GOT3 (cell line): Measurements from ENCODE around the gene HOATZ.

Source experiments
- DNase-seq: peaks from one replicate; lab custom pipeline; 2025; ENCODE audit warnings: mixed read lengths; lab: John Stamatoyannopoulos, UW

HOATZ gene

DNA sequence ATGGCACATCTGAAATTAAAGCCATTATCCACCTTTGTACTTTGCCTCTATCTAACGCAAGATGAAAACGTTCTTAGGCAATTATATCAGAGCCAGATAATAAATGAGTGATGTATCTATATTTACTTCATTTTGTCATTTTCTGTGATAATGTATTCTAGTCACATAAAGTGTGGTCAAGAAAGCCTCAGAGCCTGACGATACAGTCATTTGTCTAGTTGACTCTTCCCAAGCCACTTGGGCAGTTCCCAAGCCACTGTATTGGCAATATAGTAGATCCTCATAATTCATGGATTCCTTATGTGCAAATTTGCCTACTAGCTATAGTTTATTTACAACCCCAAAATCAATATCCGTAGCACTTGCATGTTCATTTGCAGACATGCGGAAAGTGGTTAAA lies 7.8 kb downstream of the HOATZ start:
- DNase-seq, result no peak

DNA sequence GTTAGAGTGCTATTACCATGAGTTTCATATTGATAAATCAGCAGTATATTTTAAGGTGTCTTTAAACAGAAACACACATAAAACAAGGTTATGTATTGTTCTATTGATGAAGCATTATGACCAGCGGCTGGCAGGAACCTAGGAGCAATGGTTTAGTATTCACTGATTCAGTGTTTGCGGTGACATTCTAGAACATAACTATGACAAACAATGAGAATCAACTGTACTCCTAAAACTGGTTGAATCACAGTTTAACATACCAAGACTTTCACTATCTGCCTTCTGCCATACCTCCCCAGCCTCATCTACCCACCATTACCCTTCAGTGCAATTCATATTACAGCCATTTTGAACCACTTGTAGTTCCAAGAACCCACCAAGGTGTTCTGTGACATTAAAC lies 8.8 kb downstream of the HOATZ start:
- no peak for DNase-seq

DNA sequence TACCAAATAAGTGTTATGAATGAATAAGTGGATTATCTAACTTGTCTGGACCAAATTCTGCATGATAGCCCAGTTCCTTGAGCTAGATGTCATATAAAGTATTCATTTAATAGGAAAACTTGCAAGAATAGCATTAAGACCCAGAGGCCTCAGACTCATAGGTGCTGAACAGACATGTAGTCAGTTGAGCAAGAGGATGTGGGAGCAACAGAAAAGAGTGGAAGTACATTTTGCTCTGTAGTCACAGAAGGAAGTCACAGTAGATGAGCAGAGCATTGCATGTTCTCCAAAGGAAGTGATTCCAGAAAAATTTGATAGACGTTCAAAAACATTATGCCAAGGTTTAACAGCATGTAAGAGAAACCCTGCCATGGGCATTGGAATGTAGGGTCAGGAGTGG lies 9.5 kb downstream of the HOATZ start:
- no peak for DNase-seq

DNA sequence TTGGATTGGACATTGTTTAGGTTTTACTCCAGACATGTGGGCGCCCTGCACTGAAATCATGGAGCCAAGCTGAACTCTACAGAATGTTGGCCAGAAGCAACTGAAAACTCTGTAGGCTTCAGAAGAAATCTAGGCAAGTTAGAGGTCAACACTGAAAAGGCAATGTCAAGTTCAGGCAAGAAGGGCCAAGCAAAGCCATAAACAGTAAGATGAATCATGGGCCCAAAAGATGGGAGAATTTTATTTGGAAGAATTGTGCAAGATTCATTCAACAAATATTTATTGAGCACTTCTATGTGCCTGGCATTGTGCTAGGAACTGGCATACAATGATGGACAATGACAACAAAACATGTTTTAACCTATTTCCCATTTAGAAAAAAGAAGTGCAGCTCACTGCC lies 10.9 kb downstream of the HOATZ start:
- no peak for DNase-seq

GRCh38 chr11:111526501-111526900 lies 11.9 kb downstream of the HOATZ start:
- no peak for DNase-seq

DNA sequence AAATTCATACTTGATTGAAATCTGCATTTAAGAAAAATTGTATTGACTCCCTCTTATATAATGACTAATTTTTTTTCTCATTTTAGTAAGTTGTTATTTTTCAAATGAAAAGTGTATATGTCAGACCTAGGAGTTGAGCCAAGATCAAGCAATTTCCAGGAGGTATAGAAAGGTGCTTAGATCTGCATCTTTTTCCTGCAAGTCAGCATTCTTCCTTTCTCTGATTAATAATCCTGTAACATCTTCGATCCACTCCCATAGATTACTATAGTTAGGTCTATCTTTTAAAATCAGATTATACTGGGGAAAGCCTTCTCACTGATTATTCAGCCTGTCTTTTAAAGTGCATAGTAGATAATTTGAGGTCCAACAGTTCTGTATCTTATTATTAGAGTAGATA lies 12.7 kb downstream of the HOATZ start:
- DNase-seq, result no peak

DNA sequence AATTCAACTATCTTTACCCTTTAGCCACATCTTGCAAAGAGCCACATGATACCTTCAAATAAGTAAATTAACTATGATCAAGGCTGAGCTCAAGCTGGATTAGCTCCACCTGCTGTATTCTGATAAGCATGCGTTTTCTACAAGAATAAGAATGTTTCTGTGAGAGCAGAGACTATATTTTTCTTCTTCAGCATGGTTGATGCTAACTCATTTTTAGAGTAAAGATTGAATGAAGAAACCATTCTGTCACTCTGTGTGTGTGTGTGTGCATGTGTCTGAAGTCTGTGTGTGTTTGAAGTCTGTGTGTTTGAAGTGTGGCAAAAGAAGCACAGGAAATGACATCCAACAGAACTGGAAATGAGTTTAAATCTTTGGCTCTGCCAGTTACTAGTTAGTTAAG lies 14.0 kb downstream of the HOATZ start:
- no peak for DNase-seq

DNA sequence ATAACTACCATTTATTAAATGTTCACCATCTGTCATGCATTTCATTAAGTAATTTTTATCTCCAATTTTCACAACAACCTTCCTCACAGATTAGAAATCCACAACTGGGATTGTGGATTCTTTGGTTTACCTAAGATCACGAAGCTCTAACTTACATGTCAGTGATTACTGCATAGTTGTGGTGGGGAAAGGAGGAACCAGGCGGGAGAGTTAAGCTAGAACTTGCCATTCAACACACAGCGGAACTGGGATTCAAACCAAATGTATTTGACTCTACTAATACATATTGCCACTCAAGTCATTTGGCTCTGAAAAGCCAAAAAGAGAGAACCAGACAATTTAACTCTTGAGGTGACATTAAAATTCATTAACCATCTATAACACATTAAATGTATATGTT lies 15.5 kb downstream of the HOATZ start:
- DNase-seq, result no peak

DNA sequence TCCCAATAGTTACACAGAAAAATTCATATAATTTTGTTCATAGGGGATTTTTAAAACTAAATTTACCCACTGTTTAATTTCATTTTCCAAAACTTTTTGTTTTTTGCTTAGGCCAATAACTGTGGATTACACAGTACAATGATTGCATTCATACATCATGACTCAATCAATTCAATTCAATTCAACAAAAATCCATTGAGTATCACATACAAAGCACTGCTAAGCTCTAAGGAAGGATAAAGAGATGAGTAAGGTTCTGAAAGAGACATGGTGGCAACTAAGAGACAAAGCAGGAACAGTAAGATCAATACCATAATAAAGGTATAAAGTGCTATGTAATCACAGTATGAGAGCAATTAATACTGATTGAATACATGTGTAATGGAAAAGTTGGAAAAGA lies 16.6 kb downstream of the HOATZ start:
- DNase-seq, result no peak

- peak; percentile 22 for DNase-seq
Observed at GRCh38 chr11:111531687-111532364, 17.2 kb downstream of the HOATZ start.

- DNase-seq, result no peak
Observed at GRCh38 chr11:111532365-111532709, 17.8 kb downstream of the HOATZ start.

DNA sequence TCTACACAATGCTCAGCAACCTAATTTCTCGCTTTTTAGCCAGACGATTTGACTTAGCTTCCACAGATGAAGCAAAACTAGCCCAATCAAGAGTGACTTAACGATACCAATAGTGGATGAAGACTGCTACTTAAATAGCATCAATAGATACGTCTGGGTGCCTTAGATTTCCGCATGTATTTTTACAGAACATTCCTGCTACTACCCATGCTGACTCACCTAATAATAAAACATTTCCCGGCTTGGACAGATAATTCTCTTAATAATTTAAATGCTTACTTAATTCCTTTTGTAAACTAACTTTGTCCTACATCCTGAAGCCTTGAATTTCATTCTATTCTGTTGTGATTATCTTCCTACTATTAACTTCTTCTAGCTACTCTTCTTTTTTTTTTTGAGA lies 20.7 kb downstream of the HOATZ start:
- no peak for DNase-seq

DNA sequence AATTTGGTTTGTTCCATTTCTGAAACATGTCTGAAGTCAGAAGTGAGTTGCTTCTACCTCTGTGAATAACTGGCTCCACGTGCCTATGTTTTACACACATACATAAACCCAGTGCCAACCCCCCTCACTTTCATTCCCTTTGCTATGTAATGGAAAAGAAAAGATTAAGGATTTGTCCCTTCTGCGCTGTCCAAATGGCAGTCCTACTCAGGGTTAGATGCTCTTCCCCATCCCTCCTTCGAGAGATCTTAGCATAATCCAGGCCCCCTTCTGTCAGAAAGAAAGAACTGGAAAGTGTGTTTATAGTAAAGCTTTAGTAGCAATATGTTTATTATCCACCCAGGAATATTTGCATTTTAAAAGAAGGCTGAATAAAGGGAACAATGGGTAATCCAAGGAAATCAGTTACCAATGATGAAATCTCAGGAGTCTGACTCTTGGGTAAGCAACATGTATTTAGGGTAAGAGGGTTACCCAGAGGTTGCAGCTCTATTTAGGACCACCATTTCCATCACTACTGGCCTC lies 22.8 kb downstream of the HOATZ start:
- no peak for DNase-seq

DNA sequence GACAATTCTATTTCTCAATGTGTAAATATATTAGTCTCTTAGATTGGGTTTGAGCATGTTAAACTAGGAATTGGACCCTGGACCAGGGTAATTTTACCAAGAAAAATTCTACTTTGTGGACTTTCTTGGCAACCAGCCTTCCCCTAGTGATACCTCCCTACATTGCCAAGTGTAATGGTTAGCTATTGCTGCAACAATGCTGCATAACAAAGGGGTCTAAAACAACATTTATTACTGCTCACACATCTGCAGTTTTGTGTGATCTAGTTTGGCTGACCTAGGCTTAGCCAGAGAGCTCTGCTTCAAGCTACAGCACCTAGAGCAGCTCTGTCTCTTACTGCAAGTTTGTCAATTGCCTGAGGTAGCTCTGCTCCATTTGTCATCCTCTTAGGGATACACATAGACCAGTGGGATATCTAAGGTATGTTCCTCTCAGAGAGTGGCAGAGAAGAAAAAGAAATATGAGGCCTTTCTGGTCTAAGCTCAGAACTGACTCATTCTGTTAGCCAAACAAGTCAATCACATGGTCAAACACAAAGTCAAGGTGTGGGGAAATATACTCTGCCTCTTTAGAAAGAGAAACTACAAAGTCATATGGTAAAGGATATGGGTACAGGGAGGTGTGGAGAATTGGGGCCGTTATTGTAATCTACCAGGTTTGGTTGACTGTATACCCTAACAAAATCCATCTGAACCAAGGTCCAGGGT lies 24.0 kb downstream of the HOATZ start:
- no peak for DNase-seq

DNA sequence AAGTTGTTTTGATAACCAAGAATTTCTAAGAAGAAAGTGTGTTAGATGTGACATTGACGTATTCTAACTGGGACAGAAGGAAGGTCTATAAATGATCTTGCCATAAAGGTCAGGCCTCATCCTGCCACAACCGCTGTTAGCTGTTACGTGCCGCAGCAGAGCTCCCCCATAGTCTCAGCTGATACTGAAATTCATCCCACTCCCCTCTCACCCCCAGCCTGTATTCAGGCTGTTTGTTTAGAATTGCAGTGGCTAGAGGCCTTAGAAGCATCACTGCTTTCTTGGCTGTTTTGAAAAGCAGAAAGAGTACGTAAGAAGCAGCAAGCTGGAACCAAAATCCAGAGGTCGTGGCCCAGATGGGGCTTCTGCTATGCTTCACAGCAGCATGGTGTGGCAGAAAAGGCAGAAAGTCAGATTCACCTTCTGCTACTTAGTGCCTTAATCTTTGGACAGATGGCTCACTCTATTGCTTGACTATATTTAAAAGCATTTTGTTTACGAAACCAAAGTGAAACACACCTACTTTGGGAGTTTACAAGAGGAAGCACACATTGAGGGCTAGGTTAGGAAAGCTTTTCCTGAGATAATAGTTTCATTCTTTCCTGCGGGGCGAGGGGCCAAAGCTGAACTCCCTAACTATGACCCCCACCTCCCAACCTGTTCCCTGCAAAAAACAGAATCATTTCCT lies 25.0 kb downstream of the HOATZ start:
- no peak for DNase-seq

GRCh38 chr11:111540114-111540936 lies 25.7 kb downstream of the HOATZ start, which contains the start of gene LAYN:
Gene LAYN (plus strand): TSS chr11:111540720. CDS start chr11:111540844, 124 bp downstream.
- no peak for DNase-seq

- DNase-seq, result no peak
Observed at GRCh38 chr11:111540937-111541253, 26.3 kb downstream of the HOATZ start.

DNA sequence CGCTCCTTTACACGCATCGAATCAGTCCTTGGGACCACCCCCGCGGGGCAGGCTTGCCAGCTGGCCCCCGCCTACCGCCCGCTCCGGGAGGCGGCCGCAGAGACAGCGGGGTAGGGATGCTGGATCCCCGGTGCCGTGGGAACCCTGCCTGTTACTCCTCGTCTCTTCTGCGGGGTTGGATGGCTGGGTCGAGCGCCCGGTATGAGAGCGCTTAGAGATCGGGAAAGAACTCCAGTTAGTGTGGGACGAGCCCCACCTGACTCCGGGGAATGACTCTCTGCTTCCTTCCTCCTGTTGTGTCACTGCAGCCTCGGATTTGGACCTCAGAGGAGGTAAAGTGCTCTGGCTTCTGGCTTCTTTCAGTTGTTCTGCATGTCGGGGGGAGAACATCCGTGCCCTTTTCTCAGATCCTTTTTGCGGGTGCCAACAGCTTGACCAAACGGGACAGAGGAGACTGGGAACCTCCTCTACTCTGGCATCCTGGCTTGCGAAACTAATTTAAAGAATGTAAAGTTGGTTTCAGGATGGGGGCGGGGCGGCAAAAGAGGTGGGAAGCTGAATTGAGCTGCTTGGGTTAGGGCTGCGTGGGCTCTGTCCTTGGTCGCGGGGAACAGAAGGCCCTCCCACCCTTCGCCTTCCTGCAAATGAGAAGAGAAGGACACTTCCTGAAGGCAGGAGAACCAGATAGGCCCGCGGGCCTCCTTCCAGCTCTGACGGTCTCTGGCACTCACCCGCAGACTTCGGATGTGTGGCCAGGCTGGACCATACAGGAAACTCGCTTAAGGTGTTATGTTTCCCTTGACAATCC lies 26.9 kb downstream of the HOATZ start:
- no peak for DNase-seq

DNA sequence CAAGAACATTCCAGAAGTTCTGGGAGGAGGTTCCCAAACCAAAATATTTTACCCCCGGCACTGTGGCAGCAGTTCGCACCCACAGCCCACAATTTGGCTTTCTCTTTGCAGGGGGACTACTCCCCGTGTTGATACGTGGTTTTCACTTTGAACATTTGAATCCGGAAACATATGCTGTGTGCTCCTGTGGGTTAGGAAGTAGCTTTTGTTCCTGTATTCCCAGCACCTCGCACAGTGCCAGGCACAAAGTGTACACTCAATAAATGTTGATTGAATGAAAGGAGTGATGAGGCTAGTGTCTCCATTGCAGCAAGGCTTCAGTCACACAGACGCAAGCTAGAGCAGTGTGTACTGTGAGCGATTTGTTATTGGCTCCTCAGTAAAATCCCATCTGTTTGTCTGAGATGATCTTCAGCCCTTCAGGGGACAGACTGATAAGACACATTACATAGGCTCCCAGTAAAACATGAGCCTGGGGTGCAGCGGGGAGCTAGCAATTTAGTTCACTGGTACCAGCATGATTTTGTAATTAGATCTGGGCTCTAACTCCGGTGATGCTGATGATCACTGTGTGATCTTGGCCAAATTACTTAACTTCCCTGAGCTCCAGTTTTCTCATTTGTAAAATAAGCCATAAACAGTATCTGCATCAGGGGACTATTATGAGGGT lies 28.2 kb downstream of the HOATZ start:
- no peak for DNase-seq

DNA sequence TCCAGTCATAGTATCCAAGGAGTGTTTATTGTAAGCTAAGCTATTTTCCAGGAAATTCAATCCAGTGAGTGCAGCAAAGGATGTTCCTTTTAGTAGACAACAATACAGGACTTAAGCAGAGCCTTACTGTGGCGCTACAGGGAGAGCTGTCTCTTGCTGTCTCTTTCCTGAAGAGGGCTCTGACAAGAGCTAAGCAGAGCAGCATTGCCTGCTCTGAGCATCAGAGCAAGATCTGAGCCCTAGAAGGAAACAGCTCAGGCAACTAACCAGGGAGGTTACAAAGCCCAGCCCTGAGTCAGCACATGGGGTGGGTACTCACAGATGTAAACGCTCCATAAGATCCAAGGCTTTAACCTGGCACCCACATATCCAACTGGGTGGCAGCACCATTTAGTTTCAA lies 33.9 kb downstream of the HOATZ start:
- no peak for DNase-seq
